ENCODE measurements around the gene CTU1. TPM values are rescaled to one million over a fixed set of nuclear protein-coding genes. Genes with fewer than 3 reads are reported as not detected.

Gene CTU1
- total and polyA plus RNA-seq, 9 donors: 2.7 to 4.8 (median 3.4) TPM

GRCh38 chr19:51089786-51090185 lies 18.4 kb downstream of the CTU1 start:
- WGBS (ENCODE audit: insufficient coverage): 80% methylated on average over 13 of the region's 17 CpGs

GRCh38 chr19:51086153-51086850 lies 21.9 kb downstream of the CTU1 start:
- Histone ChIP-seq H3K27ac (ENCODE audit: low read length) (no peak overlapping the region), H3K4me3 (ENCODE audit: low read length) (no peak overlapping the region), H3K27me3 (ENCODE audit: control insufficient read depth, insufficient read depth, low read length) (peaks cover 4% of the 10 kb centered on the region), H3K4me1 (ENCODE audit: control insufficient read depth, insufficient read depth, low read length) (no peaks in the 10 kb centered on the region), H3K36me3 (ENCODE audit: control insufficient read depth, insufficient read depth, low read length) (no peaks in the 10 kb centered on the region), H3K9me3 (replicated peaks; ENCODE audit: control insufficient read depth, low read depth, low read length) (no peaks in the 10 kb centered on the region)
- DNase-seq: no peak
- 69% methylated on average over 18 of the region's 18 CpGs for WGBS (ENCODE audit: insufficient coverage)

More at GRCh38 chr19:51089786-51090185, 18.4 kb downstream of the CTU1 start:
- H3K4me1 ChIP-seq (ENCODE audit: control insufficient read depth, insufficient read depth, low read length): no peaks in the 10 kb centered on the region
- H3K4me3 ChIP-seq (ENCODE audit: low read length): no peak overlapping the region
- no peaks in the 10 kb centered on the region for H3K9me3 ChIP-seq (replicated peaks; ENCODE audit: control insufficient read depth, low read depth, low read length)
- H3K27ac ChIP-seq (ENCODE audit: low read length): no peak overlapping the region
- no peak for DNase-seq
- no peaks in the 10 kb centered on the region for H3K27me3 ChIP-seq (ENCODE audit: control insufficient read depth, insufficient read depth, low read length)
- no peaks in the 10 kb centered on the region for H3K36me3 ChIP-seq (ENCODE audit: control insufficient read depth, insufficient read depth, low read length)

- DNase-seq: no peak
- no peaks in the 10 kb centered on the region for H3K36me3 ChIP-seq (ENCODE audit: control insufficient read depth, insufficient read depth, low read length)
- no peaks in the 10 kb centered on the region for H3K9me3 ChIP-seq (replicated peaks; ENCODE audit: control insufficient read depth, low read depth, low read length)
- peaks cover 4% of the 10 kb centered on the region for H3K27me3 ChIP-seq (ENCODE audit: control insufficient read depth, insufficient read depth, low read length)
- no peaks in the 10 kb centered on the region for H3K4me1 ChIP-seq (ENCODE audit: control insufficient read depth, insufficient read depth, low read length)
- H3K4me3 ChIP-seq (ENCODE audit: low read length): no peak overlapping the region
- H3K27ac ChIP-seq (ENCODE audit: low read length): no peak overlapping the region
- WGBS (ENCODE audit: insufficient coverage): 51% methylated on average over 6 of the region's 7 CpGs
Measured at GRCh38 chr19:51084505-51084904, 23.7 kb downstream of the CTU1 start.

GRCh38 chr19:51083783-51084182 lies 24.4 kb downstream of the CTU1 start:
- Histone ChIP-seq H3K27ac (ENCODE audit: low read length) (no peak overlapping the region), H3K4me3 (ENCODE audit: low read length) (no peak overlapping the region), H3K36me3 (ENCODE audit: control insufficient read depth, insufficient read depth, low read length) (no peaks in the 10 kb centered on the region), H3K9me3 (replicated peaks; ENCODE audit: control insufficient read depth, low read depth, low read length) (no peaks in the 10 kb centered on the region), H3K4me1 (ENCODE audit: control insufficient read depth, insufficient read depth, low read length) (no peaks in the 10 kb centered on the region), H3K27me3 (ENCODE audit: control insufficient read depth, insufficient read depth, low read length) (peaks cover 4% of the 10 kb centered on the region)
- DNase-seq: no peak
- WGBS (ENCODE audit: insufficient coverage): 71% methylated on average over 10 of the region's 14 CpGs

GRCh38 chr19:51083181-51083580 lies 25.0 kb downstream of the CTU1 start:
- no peak overlapping the region for H3K27ac ChIP-seq (ENCODE audit: low read length)
- no peaks in the 10 kb centered on the region for H3K4me1 ChIP-seq (ENCODE audit: control insufficient read depth, insufficient read depth, low read length)
- H3K9me3 ChIP-seq (replicated peaks; ENCODE audit: control insufficient read depth, low read depth, low read length): no peaks in the 10 kb centered on the region
- no peak for DNase-seq
- 25% methylated on average over 4 of the region's 4 CpGs for WGBS (ENCODE audit: insufficient coverage)
- H3K36me3 ChIP-seq (ENCODE audit: control insufficient read depth, insufficient read depth, low read length): no peaks in the 10 kb centered on the region
- no peak overlapping the region for H3K4me3 ChIP-seq (ENCODE audit: low read length)
- peaks cover 4% of the 10 kb centered on the region for H3K27me3 ChIP-seq (ENCODE audit: control insufficient read depth, insufficient read depth, low read length)

- Histone ChIP-seq H3K27ac (ENCODE audit: low read length) (no peak within 1 kb of the TSS), H3K4me3 (ENCODE audit: low read length) (no peak within 1 kb of the TSS), H3K4me1 (ENCODE audit: control insufficient read depth, insufficient read depth, low read length) (no peaks in the 10 kb centered on the region), H3K9me3 (replicated peaks; ENCODE audit: control insufficient read depth, low read depth, low read length) (no peaks in the 10 kb centered on the region), H3K36me3 (ENCODE audit: control insufficient read depth, insufficient read depth, low read length) (no peaks in the 10 kb centered on the region), H3K27me3 (ENCODE audit: control insufficient read depth, insufficient read depth, low read length) (peaks cover 4% of the 10 kb centered on the region)
- DNase-seq: no peak
- 45% methylated on average over 1 of the region's 7 CpGs for WGBS (ENCODE audit: insufficient coverage)
Measured at GRCh38 chr19:51082611-51083010, 25.6 kb downstream of the CTU1 start, which contains the start of gene KLK14. TSS of gene KLK14 (minus strand) at chr19:51082887. CDS start at chr19:51082614, 273 bp downstream.

- no peaks in the 10 kb centered on the region for H3K36me3 ChIP-seq (ENCODE audit: control insufficient read depth, insufficient read depth, low read length)
- H3K4me3 ChIP-seq (ENCODE audit: low read length): no peak overlapping the region
- no peak overlapping the region for H3K27ac ChIP-seq (ENCODE audit: low read length)
- WGBS (ENCODE audit: insufficient coverage): 92% methylated on average over 7 of the region's 14 CpGs
- no peak for DNase-seq
- no peaks in the 10 kb centered on the region for H3K4me1 ChIP-seq (ENCODE audit: control insufficient read depth, insufficient read depth, low read length)
- no peaks in the 10 kb centered on the region for H3K9me3 ChIP-seq (replicated peaks; ENCODE audit: control insufficient read depth, low read depth, low read length)
- peaks cover 4% of the 10 kb centered on the region for H3K27me3 ChIP-seq (ENCODE audit: control insufficient read depth, insufficient read depth, low read length)
Measured at GRCh38 chr19:51081476-51081875, 26.7 kb downstream of the CTU1 start.

GRCh38 chr19:51079481-51080110 lies 28.6 kb downstream of the CTU1 start:
- no peaks in the 10 kb centered on the region for H3K36me3 ChIP-seq (ENCODE audit: control insufficient read depth, insufficient read depth, low read length)
- DNase-seq: no peak
- H3K27me3 ChIP-seq (ENCODE audit: control insufficient read depth, insufficient read depth, low read length): peaks cover 4% of the 10 kb centered on the region
- no peak overlapping the region for H3K4me3 ChIP-seq (ENCODE audit: low read length)
- H3K4me1 ChIP-seq (ENCODE audit: control insufficient read depth, insufficient read depth, low read length): no peaks in the 10 kb centered on the region
- no peak overlapping the region for H3K27ac ChIP-seq (ENCODE audit: low read length)
- WGBS (ENCODE audit: insufficient coverage): 78% methylated on average over 26 of the region's 27 CpGs
- no peaks in the 10 kb centered on the region for H3K9me3 ChIP-seq (replicated peaks; ENCODE audit: control insufficient read depth, low read depth, low read length)

GRCh38 chr19:51078731-51079130 lies 29.5 kb downstream of the CTU1 start:
- 88% methylated on average over 5 of the region's 6 CpGs for WGBS (ENCODE audit: insufficient coverage)
- Histone ChIP-seq H3K4me1 (ENCODE audit: control insufficient read depth, insufficient read depth, low read length) (no peaks in the 10 kb centered on the region), H3K27ac (ENCODE audit: low read length) (no peak overlapping the region), H3K36me3 (ENCODE audit: control insufficient read depth, insufficient read depth, low read length) (no peaks in the 10 kb centered on the region), H3K4me3 (ENCODE audit: low read length) (no peak overlapping the region), H3K27me3 (ENCODE audit: control insufficient read depth, insufficient read depth, low read length) (peaks cover 4% of the 10 kb centered on the region), H3K9me3 (replicated peaks; ENCODE audit: control insufficient read depth, low read depth, low read length) (peaks cover 2% of the 10 kb centered on the region)
- no peak for DNase-seq

- Histone ChIP-seq H3K9me3 (replicated peaks; ENCODE audit: control insufficient read depth, low read depth, low read length) (peaks cover 2% of the 10 kb centered on the region), H3K4me3 (ENCODE audit: low read length) (no peak overlapping the region), H3K36me3 (ENCODE audit: control insufficient read depth, insufficient read depth, low read length) (no peaks in the 10 kb centered on the region), H3K4me1 (ENCODE audit: control insufficient read depth, insufficient read depth, low read length) (no peaks in the 10 kb centered on the region), H3K27me3 (ENCODE audit: control insufficient read depth, insufficient read depth, low read length) (peaks cover 4% of the 10 kb centered on the region), H3K27ac (ENCODE audit: low read length) (no peak overlapping the region)
- DNase-seq: no peak
- 66% methylated on average over 6 of the region's 6 CpGs for WGBS (ENCODE audit: insufficient coverage)
Measured at GRCh38 chr19:51078104-51078503, 30.1 kb downstream of the CTU1 start.

Measured in muscle of leg (tissue), 11 donors.